B cell (primary cell): ENCODE measurements around the gene TMCO6. TPM values are rescaled to one million over a fixed set of nuclear protein-coding genes. Genes with fewer than 3 reads are reported as not detected.

Source experiments
- ATAC-seq: fragments of 200-7000 bp; cut with Tn5 transposase; one replicate; pipeline ENCODE4 v1.10.0; 2021; ENCODE audit warnings: low read depth, mild to moderate bottlenecking, moderate number of reproducible peaks, moderate library complexity
- CTCF ChIA-PET: fragments of 350-600 bp; sonication (Branson Sonifier 250); formaldehyde crosslinking; loops from one replicate; lab custom pipeline; 2021; ENCODE audit warnings: antibody characterized with exemption, inconsistent platforms; lab: Charles Lee
- POLR2A ChIA-PET: fragments of 350-600 bp; sonication (Branson Sonifier 250); formaldehyde crosslinking; loops from one replicate; lab custom pipeline; 2021; ENCODE audit warnings: antibody characterized with exemption; lab: Charles Lee
- DNase-seq: peaks from one replicate; pipeline ENCODE4 v3.0.0; 2013
- H2AFZ ChIP-seq: 2 replicates; pipeline ENCODE4 v1.6.1; 2012; ENCODE audit warnings: mild to moderate bottlenecking, low read depth, low read length; ENCODE audit not compliant: insufficient read depth, poor library complexity, severe bottlenecking
- H3K27ac ChIP-seq, 2 donors: 1 replicate in 1 of 2; 2 replicates in 1 of 2; pipeline ENCODE4 v1.5.1; 2012 to 2013; ENCODE audit warnings: low read length in 2 of 2, mild to moderate bottlenecking in 2 of 2, moderate library complexity in 1 of 2
- H3K27me3 ChIP-seq, 4 experiments: fragments of 200-600 bp in 1 of 4; sonication (generic) in 1 of 4; replicated peaks in 1 of 4; 1 replicate in 2 of 4; 2 replicates in 2 of 4; pipeline versions ENCODE4 v1.6.1 to v1.7.0; 2013 to 2016; ENCODE audit warnings: low read length in 3 of 4, mild to moderate bottlenecking in 2 of 4, mixed read lengths in 1 of 4, moderate library complexity in 1 of 4; ENCODE audit not compliant: insufficient read depth in 4 of 4, control insufficient read depth in 3 of 4; ENCODE audit errors: control extremely low read depth in 1 of 4
- H3K36me3 ChIP-seq, 2 experiments: replicated peaks in 1 of 2; 1 replicate in 1 of 2; 2 replicates in 1 of 2; pipeline versions ENCODE4 v1.6.1 to v1.7.1; 2013; ENCODE audit warnings: low read length in 1 of 2; ENCODE audit not compliant: insufficient read depth in 2 of 2, control insufficient read depth in 1 of 2; ENCODE audit errors: control extremely low read depth in 1 of 2, extremely low read depth in 1 of 2
- H3K4me1 ChIP-seq, 2 donors: fragments of 200-600 bp in 1 of 2; sonication (generic) in 1 of 2; 1 replicate in 1 of 2; 2 replicates in 1 of 2; pipeline versions ENCODE4 v1.5.1 to v1.6.1; 2013 to 2017; ENCODE audit warnings: low read length in 2 of 2; ENCODE audit not compliant: control insufficient read depth in 2 of 2, insufficient read depth in 2 of 2
- H3K4me2 ChIP-seq: replicated peaks from 2 replicates; pipeline ENCODE3; 2012; ENCODE audit warnings: mild to moderate bottlenecking, low read depth, low read length; ENCODE audit not compliant: poor library complexity, severe bottlenecking
- H3K4me3 ChIP-seq, 5 experiments: fragments of 200-600 bp in 1 of 5; sonication (generic) in 1 of 5; 1 replicate in 3 of 5; 2 replicates in 2 of 5; pipeline versions ENCODE4 v1.5.1 to v1.7.0; 2011 to 2016; ENCODE audit warnings: low read length in 4 of 5, mild to moderate bottlenecking in 4 of 5, low read depth in 2 of 5, control low read depth in 1 of 5, moderate library complexity in 1 of 5; ENCODE audit not compliant: insufficient read depth in 1 of 5; ENCODE audit errors: control extremely low read depth in 1 of 5, extremely low read depth in 1 of 5
- H3K79me2 ChIP-seq: fragments of 200-600 bp; sonication (generic); one replicate; pipeline ENCODE4 v1.6.0; 2016; ENCODE audit warnings: low read length; ENCODE audit not compliant: control insufficient read depth, insufficient read depth
- H3K9ac ChIP-seq: fragments of 200-600 bp; sonication (generic); 2 replicates; pipeline ENCODE4 v1.6.1; 2017; ENCODE audit warnings: mild to moderate bottlenecking, low read length, moderate library complexity
- H3K9me3 ChIP-seq, 3 donors: one replicate each; pipeline versions ENCODE4 v1.6.1 to v1.7.1; 2013; ENCODE audit warnings: low read length in 2 of 3; ENCODE audit not compliant: control insufficient read depth in 2 of 3, insufficient read depth in 1 of 3; ENCODE audit errors: control extremely low read depth in 1 of 3
- H4K20me1 ChIP-seq: 2 replicates; pipeline ENCODE4 v1.6.0; 2012; ENCODE audit warnings: mild to moderate bottlenecking, low read length; ENCODE audit not compliant: insufficient read depth, control insufficient read depth, poor library complexity, severe bottlenecking
- H3K27ac Mint-ChIP-seq: one replicate; pipeline ENCODE4 v1.8.0; 2021; ENCODE audit warnings: mixed read lengths
- H3K27me3 Mint-ChIP-seq: one replicate; pipeline ENCODE4 v1.8.0; 2021; ENCODE audit warnings: mixed read lengths
- H3K4me1 Mint-ChIP-seq: one replicate; pipeline ENCODE4 v1.8.0; 2021; ENCODE audit warnings: mixed read lengths
- H3K4me3 Mint-ChIP-seq: one replicate; pipeline ENCODE4 v1.8.0; 2021; ENCODE audit warnings: mixed read lengths
- H3K9me3 Mint-ChIP-seq: one replicate; pipeline ENCODE4 v1.8.0; 2022; ENCODE audit warnings: mixed read lengths; ENCODE audit not compliant: insufficient read depth
- CTCF ChIP-seq: fragments of 200-600 bp; IDR thresholded peaks from one replicate; pipeline ENCODE4 v1.8.0; 2022; ENCODE audit warnings: antibody characterized with exemption, mild to moderate bottlenecking
- EZH2 ChIP-seq: IDR thresholded peaks from 2 replicates; pipeline ENCODE4 v1.6.1; 2012; ENCODE audit warnings: borderline replicate concordance, low read depth, mild to moderate bottlenecking, moderate library complexity, low read length; ENCODE audit not compliant: insufficient read depth, poor library complexity, severe bottlenecking
- WGBS: methylation state at CpG from one replicate; pipeline ENCODE4 v1.1.5; 2013; ENCODE audit warnings: missing lambda C conversion rate; ENCODE audit not compliant: insufficient coverage; 5-methylcytosine and 5-hydroxymethylcytosine counted together
- intact Hi-C: fragments of 100-400 bp; cut with micrococcal nuclease; formaldehyde crosslinking; loops from one replicate; pipeline ENCODE4 v1.10.0; 2022
- polyA plus RNA-seq: library from polyadenylated mRNA; depleted of rRNA; stranded (reverse); fragments of >200 nt; gene quantifications from 2 replicates; pipeline ENCODE4 v1.2.3, GENCODE V29; 2012
- total RNA-seq, 2 donors: library from RNA; stranded (reverse); fragments of 120-200 nt in 1 of 2; gene quantifications; 1 replicate in 1 of 2; 2 replicates in 1 of 2; pipeline versions ENCODE4 v1.2.3 to v1.2.4, GENCODE V29; 2013 to 2022

The TMCO6 gene
- total and polyA plus RNA-seq, 2 donors (not counting 1 experiment from before 2014, with no cell fraction given): 33.3 to 70.4 TPM

- ATAC-seq (no peak), DNase-seq (no peak)
- Mint-ChIP-seq H3K27me3 (peaks cover 13% of the 10 kb centered on the region), H3K27ac (no peak overlapping the region), H3K4me1 (no peaks in the 10 kb centered on the region), H3K4me3 (no peak overlapping the region), H3K9me3 (no peaks in the 10 kb centered on the region)
- TF ChIP-seq CTCF (no peak), EZH2 (no peak)
- H3K9me3 ChIP-seq: peaks cover 0 to 6% (median 0%) of the 10 kb centered on the region in 3 donors
- no peaks in the 10 kb centered on the region for H3K4me1 ChIP-seq
- intact Hi-C loops: no loop called here
- H4K20me1 ChIP-seq: no peaks in the 10 kb centered on the region
- H3K27ac ChIP-seq: no peak overlapping the region
- H3K79me2 ChIP-seq: no peaks in the 10 kb centered on the region
- H3K4me2 ChIP-seq: no peak overlapping the region
- H3K27me3 ChIP-seq: peaks cover 0 to 2% (median 1%) of the 10 kb centered on the region in 4 experiments
- H3K4me3 ChIP-seq: no peak overlapping the region
- no peak overlapping the region for H3K9ac ChIP-seq
- 100% methylated on average over 1 of the region's 1 CpG for WGBS
- CTCF ChIA-PET: no interaction called here
- no peak overlapping the region for H2AFZ ChIP-seq
- H3K36me3 ChIP-seq: no peaks in the 10 kb centered on the region
- POLR2A ChIA-PET: no interaction called here
Observed at GRCh38 chr5:140596321-140596741, 42.9 kb upstream of the TMCO6 start.

- Histone ChIP-seq H3K4me1 (no peaks in the 10 kb centered on the region), H3K9me3 (peaks cover 0 to 5% (median 0%) of the 10 kb centered on the region in 3 donors), H3K36me3 (no peaks in the 10 kb centered on the region), H3K79me2 (no peaks in the 10 kb centered on the region), H3K4me2 (no peak overlapping the region), H4K20me1 (no peaks in the 10 kb centered on the region), H3K9ac (no peak overlapping the region), H3K27ac (no peak overlapping the region), H3K27me3 (peaks cover 0 to 2% (median 1%) of the 10 kb centered on the region in 4 experiments), H2AFZ (no peak overlapping the region), H3K4me3 (no peak overlapping the region)
- H3K27ac Mint-ChIP-seq: no peak overlapping the region
- TF ChIP-seq CTCF (no peak), EZH2 (no peak)
- 71% methylated on average over 2 of the region's 2 CpGs for WGBS
- H3K4me3 Mint-ChIP-seq: no peak overlapping the region
- ChIA-PET POLR2A (no interaction called here), CTCF (no interaction called here)
- ATAC-seq (no peak), DNase-seq (no peak)
- no peaks in the 10 kb centered on the region for H3K9me3 Mint-ChIP-seq
- peaks cover 13% of the 10 kb centered on the region for H3K27me3 Mint-ChIP-seq
- intact Hi-C loops: no loop called here
- H3K4me1 Mint-ChIP-seq: no peaks in the 10 kb centered on the region
Observed at GRCh38 chr5:140598836-140599235, 40.4 kb upstream of the TMCO6 start.
